ENCODE data around the gene DAB2. TPM values are rescaled to one million over a fixed set of nuclear protein-coding genes. Genes with fewer than 3 reads are reported as not detected.

DAB2 gene
- total RNA-seq, 1 experiment from 2014 or later, result 30.1 TPM

DNA sequence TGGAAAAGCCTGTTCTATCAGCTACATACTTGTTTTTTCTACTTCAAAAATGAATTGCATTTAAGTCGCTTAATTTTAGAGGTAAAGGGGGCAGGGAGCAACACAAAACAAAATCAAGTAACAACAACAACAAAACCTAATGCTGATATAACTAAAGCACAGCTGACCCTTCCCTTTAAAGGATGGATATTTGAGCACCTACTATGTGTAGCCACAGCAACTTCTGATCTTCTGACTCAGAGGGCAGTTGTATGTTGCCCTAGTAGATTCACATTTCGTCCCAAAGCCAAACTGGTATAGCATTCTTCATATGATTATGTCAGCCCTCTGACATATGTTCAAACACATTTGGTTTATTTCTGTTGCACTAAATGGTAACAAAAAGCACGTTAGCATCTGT lies 6.8 kb downstream of the DAB2 start:
- H3K4me1 ChIP-seq (ENCODE audit: insufficient read depth, low read length, poor library complexity, severe bottlenecking), result peaks cover 20% of the 10 kb centered on the region

DNA sequence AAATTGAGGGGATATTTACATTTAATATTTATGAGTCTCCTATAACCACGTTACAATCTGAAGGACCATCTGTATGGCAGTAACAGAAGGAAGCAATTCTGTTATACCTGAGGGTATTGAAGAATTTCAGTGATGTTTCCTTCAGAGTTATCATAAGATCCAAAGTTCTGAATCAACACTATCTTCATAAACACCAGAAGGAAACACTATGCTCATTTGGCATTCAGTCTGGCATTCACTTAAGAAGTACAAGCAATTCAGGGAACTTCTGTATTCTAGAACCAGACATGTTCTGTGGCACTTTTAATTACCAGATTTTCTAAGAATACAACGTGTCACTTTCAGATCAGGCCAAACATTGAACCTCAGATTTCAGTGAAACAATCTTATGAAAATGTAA lies 9.6 kb downstream of the DAB2 start:
- no peak for DNase-seq (ENCODE audit: low spot score)
- intact Hi-C loops (cut with micrococcal nuclease; ENCODE audit: unreplicated experiment), result no loop called here
- BruUV-seq (replicated peaks), result no TSS peak
- H3K4me1 ChIP-seq (ENCODE audit: insufficient read depth, low read length, poor library complexity, severe bottlenecking), result peaks cover 11% of the 10 kb centered on the region
- no peaks in the 10 kb centered on the region for H3K36me3 ChIP-seq (ENCODE audit: insufficient read depth, low read length, poor library complexity, severe bottlenecking)
- POLR2A ChIA-PET (ENCODE audit: low non-redundant PET), result no interaction called here
- TF ChIP-seq, protein P1, sequence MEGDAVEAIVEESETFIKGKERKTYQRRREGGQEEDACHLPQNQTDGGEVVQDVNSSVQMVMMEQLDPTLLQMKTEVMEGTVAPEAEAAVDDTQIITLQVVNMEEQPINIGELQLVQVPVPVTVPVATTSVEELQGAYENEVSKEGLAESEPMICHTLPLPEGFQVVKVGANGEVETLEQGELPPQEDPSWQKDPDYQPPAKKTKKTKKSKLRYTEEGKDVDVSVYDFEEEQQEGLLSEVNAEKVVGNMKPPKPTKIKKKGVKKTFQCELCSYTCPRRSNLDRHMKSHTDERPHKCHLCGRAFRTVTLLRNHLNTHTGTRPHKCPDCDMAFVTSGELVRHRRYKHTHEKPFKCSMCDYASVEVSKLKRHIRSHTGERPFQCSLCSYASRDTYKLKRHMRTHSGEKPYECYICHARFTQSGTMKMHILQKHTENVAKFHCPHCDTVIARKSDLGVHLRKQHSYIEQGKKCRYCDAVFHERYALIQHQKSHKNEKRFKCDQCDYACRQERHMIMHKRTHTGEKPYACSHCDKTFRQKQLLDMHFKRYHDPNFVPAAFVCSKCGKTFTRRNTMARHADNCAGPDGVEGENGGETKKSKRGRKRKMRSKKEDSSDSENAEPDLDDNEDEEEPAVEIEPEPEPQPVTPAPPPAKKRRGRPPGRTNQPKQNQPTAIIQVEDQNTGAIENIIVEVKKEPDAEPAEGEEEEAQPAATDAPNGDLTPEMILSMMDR (conservative IDR thresholded peaks at IDR 0.05; ENCODE audit: low read depth, low read length), result no peak
- no peak for TF ChIP-seq EZH2 (IDR thresholded peaks at IDR 0.05; ENCODE audit: borderline replicate concordance, low read depth, low read length, poor library complexity, severe bottlenecking)
- CTCF ChIA-PET, result no interaction called here
- no peak overlapping the region for H3K27ac ChIP-seq (ENCODE audit: low read depth, low read length, poor library complexity, severe bottlenecking)
- H3K9me3 ChIP-seq (ENCODE audit: low read depth, low read length, poor library complexity, severe bottlenecking), result no peaks in the 10 kb centered on the region
- H3K27me3 ChIP-seq (replicated peaks; ENCODE audit: insufficient read depth, low read depth, low read length, poor library complexity), result no peaks in the 10 kb centered on the region
- no peak overlapping the region for H3K4me3 ChIP-seq (ENCODE audit: low read depth, low read length, poor library complexity, severe bottlenecking)

More for the DNA sequence above, 6.8 kb downstream of the DAB2 start:
- Histone ChIP-seq H3K4me3 (ENCODE audit: low read depth, low read length, poor library complexity, severe bottlenecking) (no peak overlapping the region), H3K27ac (ENCODE audit: low read depth, low read length, poor library complexity, severe bottlenecking) (no peak overlapping the region), H3K9me3 (ENCODE audit: low read depth, low read length, poor library complexity, severe bottlenecking) (no peaks in the 10 kb centered on the region), H3K27me3 (replicated peaks; ENCODE audit: insufficient read depth, low read depth, low read length, poor library complexity) (no peaks in the 10 kb centered on the region), H3K36me3 (ENCODE audit: insufficient read depth, low read length, poor library complexity, severe bottlenecking) (no peaks in the 10 kb centered on the region)
- POLR2A ChIA-PET (ENCODE audit: low non-redundant PET), result no interaction called here
- no peak for TF ChIP-seq EZH2 (IDR thresholded peaks at IDR 0.05; ENCODE audit: borderline replicate concordance, low read depth, low read length, poor library complexity, severe bottlenecking)
- TF ChIP-seq, protein P1 (conservative IDR thresholded peaks at IDR 0.05; ENCODE audit: low read depth, low read length), result no peak
- CTCF ChIA-PET, result no interaction called here
- intact Hi-C loops (cut with micrococcal nuclease; ENCODE audit: unreplicated experiment), result no loop called here
- BruUV-seq (replicated peaks), result no TSS peak
- no peak for DNase-seq (ENCODE audit: low spot score)

DNA sequence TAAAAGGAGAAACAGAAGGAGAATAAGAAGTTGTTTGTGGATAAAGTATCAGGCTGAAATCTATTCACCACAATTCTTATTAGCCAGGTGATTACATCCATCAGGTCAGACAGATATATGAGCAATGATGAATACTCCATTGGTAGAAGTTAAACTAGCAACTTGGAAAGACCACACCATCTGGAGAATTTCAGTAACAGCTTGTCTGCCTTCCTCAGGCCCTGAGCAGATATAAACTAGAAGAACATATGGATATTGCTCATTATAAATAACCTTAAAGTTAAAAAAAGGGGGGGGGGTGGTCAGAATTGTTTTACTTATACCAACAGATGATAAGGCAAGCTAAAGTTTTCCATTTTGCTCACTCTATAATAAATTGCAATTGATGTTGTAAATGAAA lies 10.4 kb downstream of the DAB2 start:
- no peaks in the 10 kb centered on the region for H3K27me3 ChIP-seq (replicated peaks; ENCODE audit: insufficient read depth, low read depth, low read length, poor library complexity)
- no peak for TF ChIP-seq EZH2 (IDR thresholded peaks at IDR 0.05; ENCODE audit: borderline replicate concordance, low read depth, low read length, poor library complexity, severe bottlenecking)
- TF ChIP-seq, protein P1 (conservative IDR thresholded peaks at IDR 0.05; ENCODE audit: low read depth, low read length), result no peak
- intact Hi-C loops (cut with micrococcal nuclease; ENCODE audit: unreplicated experiment), result no loop called here
- H3K4me3 ChIP-seq (ENCODE audit: low read depth, low read length, poor library complexity, severe bottlenecking), result no peak overlapping the region
- H3K36me3 ChIP-seq (ENCODE audit: insufficient read depth, low read length, poor library complexity, severe bottlenecking), result no peaks in the 10 kb centered on the region
- ChIA-PET CTCF (no interaction called here), POLR2A (ENCODE audit: low non-redundant PET) (no interaction called here)
- no TSS peak for BruUV-seq (replicated peaks)
- no peak overlapping the region for H3K27ac ChIP-seq (ENCODE audit: low read depth, low read length, poor library complexity, severe bottlenecking)
- DNase-seq (ENCODE audit: low spot score), result no peak
- H3K9me3 ChIP-seq (ENCODE audit: low read depth, low read length, poor library complexity, severe bottlenecking), result no peaks in the 10 kb centered on the region
- H3K4me1 ChIP-seq (ENCODE audit: insufficient read depth, low read length, poor library complexity, severe bottlenecking), result peaks cover 10% of the 10 kb centered on the region
